Osteoblast (primary cell): ENCODE measurements around the gene CHST15. TPM values are rescaled to one million over a fixed set of nuclear protein-coding genes. Genes with fewer than 3 reads are reported as not detected.
"Not testable (repeated sequence)": the region's sequence is repeated elsewhere in the genome, so short reads cannot be mapped to it uniquely, and the experiment has no call there.

ENCODE experiments used
- DNase-seq: peaks from one replicate; pipeline ENCODE4 v3.0.0; 2011; ENCODE audit warnings: low spot score, mixed read lengths; ENCODE audit not compliant: insufficient read length; ENCODE audit errors: missing footprints
- H2AFZ ChIP-seq: 2 replicates; pipeline ENCODE4 v1.6.0; 2011; ENCODE audit warnings: mild to moderate bottlenecking, low read length
- H3K27ac ChIP-seq: 2 replicates; pipeline ENCODE4 v1.5.1; 2011; ENCODE audit warnings: mild to moderate bottlenecking, low read depth, low read length, moderate library complexity
- H3K27me3 ChIP-seq: 2 replicates; pipeline ENCODE4 v1.6.0; 2012; ENCODE audit warnings: mild to moderate bottlenecking, control low read depth, inconsistent platforms, low read length, moderate library complexity; ENCODE audit not compliant: insufficient read depth
- H3K36me3 ChIP-seq: 2 replicates; pipeline ENCODE4 v1.5.1; 2011; ENCODE audit warnings: mild to moderate bottlenecking, low read length, control low read depth, moderate library complexity; ENCODE audit not compliant: insufficient read depth
- H3K4me1 ChIP-seq: 2 replicates; pipeline ENCODE4 v1.5.1; 2011; ENCODE audit warnings: mild to moderate bottlenecking, low read length, control low read depth, moderate library complexity; ENCODE audit not compliant: insufficient read depth
- H3K4me2 ChIP-seq: 2 replicates; pipeline ENCODE4 v1.6.0; 2011; ENCODE audit warnings: mild to moderate bottlenecking, low read length; ENCODE audit not compliant: insufficient read depth
- H3K4me3 ChIP-seq: fragments of 200-600 bp; sonication (generic); 3 replicates; pipeline ENCODE4 v1.5.1; 2012; ENCODE audit warnings: mild to moderate bottlenecking, low read length, inconsistent platforms; ENCODE audit not compliant: insufficient read depth
- H3K79me2 ChIP-seq: 2 replicates; pipeline ENCODE4 v1.6.0; 2012; ENCODE audit warnings: mild to moderate bottlenecking, low read length, control low read depth, inconsistent platforms; ENCODE audit not compliant: insufficient read depth
- H3K9me3 ChIP-seq: 2 replicates; pipeline ENCODE4 v1.5.1; 2011; ENCODE audit warnings: low read depth, low read length, control low read depth
- H4K20me1 ChIP-seq: 2 replicates; pipeline ENCODE4 v1.6.0; 2012; ENCODE audit warnings: mild to moderate bottlenecking, low read length, control low read depth; ENCODE audit not compliant: insufficient read depth
- CTCF ChIP-seq: IDR thresholded peaks from 2 replicates; pipeline ENCODE4 v1.5.1; 2011; ENCODE audit warnings: mild to moderate bottlenecking, low read depth, low read length, moderate library complexity; ENCODE audit errors: extremely low read depth
- total RNA-seq: library from RNA; depleted of rRNA; stranded (reverse); fragments of >200 nt; gene quantifications from 2 replicates; pipeline ENCODE4 v1.2.3, GENCODE V29; 2012

CHST15 gene
- total RNA-seq, 1 donor = 22.8 TPM

GRCh38 chr10:124036746-124037145 is 56.7 kb downstream of the CHST15 start:
- Histone ChIP-seq H3K4me3 (no peak overlapping the region), H3K4me1 (peaks cover 19% of the 10 kb centered on the region), H3K27me3 (no peaks in the 10 kb centered on the region), H3K27ac (no peak overlapping the region), H3K9me3 (no peaks in the 10 kb centered on the region), H2AFZ (no peak overlapping the region), H3K79me2 (no peaks in the 10 kb centered on the region), H3K36me3 (no peaks in the 10 kb centered on the region), H4K20me1 (no peaks in the 10 kb centered on the region), H3K4me2 (no peak overlapping the region)
- DNase-seq = peak; percentile 47
- no peak for TF ChIP-seq CTCF

- no peaks in the 10 kb centered on the region for H3K36me3 ChIP-seq
Measured at GRCh38 chr10:124035928-124036558, 57.4 kb downstream of the CHST15 start.

GRCh38 chr10:124035306-124035927 is 58.0 kb downstream of the CHST15 start:
- H2AFZ ChIP-seq = no peak overlapping the region
- H3K4me1 ChIP-seq = peaks cover 13% of the 10 kb centered on the region
- no peaks in the 10 kb centered on the region for H3K27me3 ChIP-seq
- H3K4me3 ChIP-seq = no peak overlapping the region
- H3K4me2 ChIP-seq = no peak overlapping the region
- H4K20me1 ChIP-seq = no peaks in the 10 kb centered on the region
- no peak overlapping the region for H3K27ac ChIP-seq
- TF ChIP-seq CTCF = no peak
- peak; percentile 10 for DNase-seq
- no peaks in the 10 kb centered on the region for H3K36me3 ChIP-seq
- H3K79me2 ChIP-seq = no peaks in the 10 kb centered on the region
- no peaks in the 10 kb centered on the region for H3K9me3 ChIP-seq

More at GRCh38 chr10:124035928-124036558, 57.4 kb downstream of the CHST15 start:
- no peak overlapping the region for H3K4me3 ChIP-seq
- no peaks in the 10 kb centered on the region for H3K27me3 ChIP-seq
- H3K4me1 ChIP-seq = peaks cover 13% of the 10 kb centered on the region
- no peak for TF ChIP-seq CTCF
- no peak overlapping the region for H3K27ac ChIP-seq
- H3K79me2 ChIP-seq = no peaks in the 10 kb centered on the region
- H2AFZ ChIP-seq = no peak overlapping the region
- no peaks in the 10 kb centered on the region for H3K9me3 ChIP-seq
- peak; percentile 29 for DNase-seq
- H3K4me2 ChIP-seq = no peak overlapping the region
- no peaks in the 10 kb centered on the region for H4K20me1 ChIP-seq

GRCh38 chr10:124034576-124035305 is 58.7 kb downstream of the CHST15 start:
- DNase-seq, H3K4me2 ChIP-seq: not testable (repeated sequence)

More at GRCh38 chr10:124034576-124035305, 58.7 kb downstream of the CHST15 start:
- not testable (repeated sequence) for H3K79me2 ChIP-seq, H2AFZ ChIP-seq, H3K36me3 ChIP-seq, H3K4me3 ChIP-seq, H3K9me3 ChIP-seq, H4K20me1 ChIP-seq, H3K27ac ChIP-seq, H3K27me3 ChIP-seq
- H3K4me1 ChIP-seq = peaks cover 13% of the 10 kb centered on the region
